WTC11 (cell line): ENCODE results near the gene WAC. TPM values are rescaled to one million over a fixed set of nuclear protein-coding genes. Genes with fewer than 3 reads are reported as not detected.
A peak's percentile ranks its signal among the peaks of the same experiment; 100 is the strongest.

Experiments
- ATAC-seq: fragments of 200-7000 bp; cut with Tn5 transposase; 2 replicates; pipeline ENCODE4 v1.10.0; 2021; ENCODE audit warnings: mild to moderate bottlenecking, moderate library complexity
- CTCF ChIA-PET: fragments of 300-600 bp; sonication (Branson Sonifier 250); formaldehyde crosslinking; loops from one replicate; lab custom pipeline; 2021; ENCODE audit warnings: antibody characterized with exemption; lab: Charles Lee
- POLR2A ChIA-PET: fragments of 350-600 bp; sonication (Branson Sonifier 250); formaldehyde crosslinking; loops from one replicate; lab custom pipeline; 2021; ENCODE audit warnings: antibody characterized with exemption; lab: Charles Lee
- DNase-seq: peaks from one replicate; pipeline ENCODE4 v3.0.0; 2021; ENCODE audit warnings: low spot score
- H3K27ac Mint-ChIP-seq: 2 replicates; pipeline ENCODE4 v1.8.0; 2021; ENCODE audit warnings: mixed read lengths
- H3K27me3 Mint-ChIP-seq: 2 replicates; pipeline ENCODE4 v1.8.0; 2021; ENCODE audit warnings: low read depth, mild to moderate bottlenecking, moderate library complexity, mixed read lengths
- H3K36me3 Mint-ChIP-seq: 2 replicates; pipeline ENCODE4 v1.8.0; 2021; ENCODE audit warnings: mixed read lengths
- H3K4me1 Mint-ChIP-seq: 2 replicates; pipeline ENCODE4 v1.8.0; 2022; ENCODE audit warnings: mixed read lengths
- H3K4me3 Mint-ChIP-seq: 2 replicates; pipeline ENCODE4 v1.8.0; 2021; ENCODE audit warnings: mild to moderate bottlenecking, moderate library complexity, mixed read lengths
- H3K9me3 Mint-ChIP-seq: 2 replicates; pipeline ENCODE4 v1.8.0; 2021; ENCODE audit warnings: mixed read lengths
- ESRRA ChIP-seq: sonication (generic); formaldehyde crosslinking; IDR thresholded peaks from 2 replicates; pipeline ENCODE4 v1.8.1; 2022; ENCODE audit warnings: mild to moderate bottlenecking, missing genetic modification reagents, borderline replicate concordance
- GRHL2 ChIP-seq: fragments of 250-450 bp; sonication (Bioruptor Pico); IDR thresholded peaks from 2 replicates; pipeline ENCODE4 v1.8.0; 2022; ENCODE audit warnings: mild to moderate bottlenecking, moderate library complexity; ENCODE audit not compliant: insufficient replicate concordance, severe bottlenecking
- JUN ChIP-seq: sonication (generic); formaldehyde crosslinking; IDR thresholded peaks from 2 replicates; pipeline ENCODE4 v1.8.0; 2023; ENCODE audit warnings: mild to moderate bottlenecking, missing genetic modification reagents
- NFYB ChIP-seq: sonication (generic); formaldehyde crosslinking; conservative IDR thresholded peaks from 2 replicates; pipeline ENCODE4 v1.8.0; 2022; ENCODE audit warnings: low read depth, missing genetic modification reagents
- NR3C1 ChIP-seq: sonication (generic); formaldehyde crosslinking; conservative IDR thresholded peaks from 2 replicates; pipeline ENCODE4 v1.8.1; 2023; ENCODE audit warnings: low read depth, mild to moderate bottlenecking, missing genetic modification reagents
- TEAD4 ChIP-seq: sonication (generic); formaldehyde crosslinking; IDR thresholded peaks from 2 replicates; pipeline ENCODE4 v1.8.0; 2022; ENCODE audit warnings: mild to moderate bottlenecking, missing genetic modification reagents
- TP53 ChIP-seq: sonication (generic); formaldehyde crosslinking; IDR thresholded peaks from 2 replicates; pipeline ENCODE4 v1.8.1; 2023; ENCODE audit warnings: mild to moderate bottlenecking, missing genetic modification reagents
- ZNF416 ChIP-seq: fragments of 250-450 bp; sonication (Bioruptor Pico); IDR thresholded peaks from 2 replicates; pipeline ENCODE4 v1.9.0; 2021; ENCODE audit warnings: mild to moderate bottlenecking, inconsistent platforms
- total RNA-seq: library from RNA; stranded (reverse); gene quantifications from 3 replicates; pipeline ENCODE4 v1.2.3, GENCODE V29; 2021
- TF ChIP-seq, protein P1 (sequence below): sonication (generic); formaldehyde crosslinking; IDR thresholded peaks from 2 replicates; pipeline ENCODE4 v1.8.1; 2022; ENCODE audit warnings: low read depth, missing genetic modification reagents, borderline replicate concordance
- TF ChIP-seq, protein P2 (sequence below): fragments of 250-450 bp; sonication (Bioruptor Pico); IDR thresholded peaks from 2 replicates; pipeline ENCODE4 v1.9.0; 2021; ENCODE audit warnings: mild to moderate bottlenecking, borderline replicate concordance
- TF ChIP-seq, protein P3 (sequence below): sonication (generic); formaldehyde crosslinking; IDR thresholded peaks from 2 replicates; pipeline ENCODE4 v1.8.1; 2022; ENCODE audit warnings: mild to moderate bottlenecking, moderate library complexity, missing genetic modification reagents
- TF ChIP-seq, protein P4 (sequence below): sonication (generic); formaldehyde crosslinking; conservative IDR thresholded peaks from 2 replicates; pipeline ENCODE4 v1.8.1; 2023; ENCODE audit warnings: mild to moderate bottlenecking, low read depth, missing genetic modification reagents, moderate library complexity

WAC gene
- total RNA-seq, 1 experiment from 2014 or later: 108 TPM

DNA sequence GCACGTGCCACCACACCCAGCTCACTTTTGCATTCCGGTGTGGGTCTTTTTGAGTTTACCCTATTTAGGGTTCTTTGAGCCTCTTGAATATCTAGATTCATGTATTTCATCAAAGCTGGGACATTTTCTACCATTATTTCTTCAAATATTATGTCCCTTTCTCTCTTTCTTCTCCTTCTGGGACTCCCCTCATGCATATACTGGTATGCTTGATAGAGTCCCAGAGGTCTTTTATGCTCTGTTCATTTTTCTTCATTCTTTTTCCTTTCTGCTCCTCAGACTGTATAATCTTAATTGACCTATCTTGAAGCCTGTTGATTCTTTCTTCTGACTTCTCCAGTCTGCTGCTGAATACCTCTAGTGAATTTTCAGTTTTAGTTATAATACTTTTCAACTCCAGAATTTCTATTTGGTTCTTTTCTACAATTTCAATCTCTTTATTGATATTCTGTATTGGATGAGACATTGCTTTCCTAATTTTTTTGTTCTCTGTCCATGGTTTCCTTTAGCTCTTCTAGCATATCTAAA lies 9.1 kb upstream of the WAC start:
- peaks cover 22% of the 10 kb centered on the region for H3K9me3 Mint-ChIP-seq
- ATAC-seq: no peak
- CTCF ChIA-PET: no interaction called here

DNA sequence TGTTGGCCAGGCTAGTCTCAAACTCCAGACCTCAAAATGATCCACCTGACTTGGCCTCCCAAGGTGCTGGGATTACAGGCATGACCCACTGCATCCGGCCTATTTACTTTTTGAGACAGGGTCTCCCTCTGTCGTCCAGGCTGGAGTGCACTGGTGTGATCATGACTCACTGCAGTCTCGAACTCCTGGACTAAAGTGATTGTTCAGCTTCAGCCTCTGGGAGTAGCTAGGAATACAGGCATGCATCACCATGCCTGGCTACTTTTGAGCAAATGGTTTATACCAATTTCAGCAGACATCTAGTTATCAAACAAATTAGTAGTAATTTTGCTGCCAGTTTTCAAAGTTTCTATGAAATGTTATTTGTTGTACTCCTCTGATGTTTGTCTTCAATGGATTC lies 2.2 kb upstream of the WAC start:
- Mint-ChIP-seq H3K4me1 (peaks cover 32% of the 10 kb centered on the region), H3K36me3 (peaks cover 18% of the 10 kb centered on the region), H3K27me3 (no peaks in the 10 kb centered on the region), H3K27ac (no peak overlapping the region), H3K9me3 (no peaks in the 10 kb centered on the region), H3K4me3 (peak overlapping the region; percentile 91; the same call in 1 of the 2 replicates)
- no peak for ATAC-seq
- ChIA-PET CTCF (no interaction called here), POLR2A (no interaction called here)
- DNase-seq: no peak
- TF ChIP-seq TEAD4 (CRISPR knock-in tag) (no peak), TP53 (CRISPR knock-in tag) (no peak)
- TF ChIP-seq, protein P1, sequence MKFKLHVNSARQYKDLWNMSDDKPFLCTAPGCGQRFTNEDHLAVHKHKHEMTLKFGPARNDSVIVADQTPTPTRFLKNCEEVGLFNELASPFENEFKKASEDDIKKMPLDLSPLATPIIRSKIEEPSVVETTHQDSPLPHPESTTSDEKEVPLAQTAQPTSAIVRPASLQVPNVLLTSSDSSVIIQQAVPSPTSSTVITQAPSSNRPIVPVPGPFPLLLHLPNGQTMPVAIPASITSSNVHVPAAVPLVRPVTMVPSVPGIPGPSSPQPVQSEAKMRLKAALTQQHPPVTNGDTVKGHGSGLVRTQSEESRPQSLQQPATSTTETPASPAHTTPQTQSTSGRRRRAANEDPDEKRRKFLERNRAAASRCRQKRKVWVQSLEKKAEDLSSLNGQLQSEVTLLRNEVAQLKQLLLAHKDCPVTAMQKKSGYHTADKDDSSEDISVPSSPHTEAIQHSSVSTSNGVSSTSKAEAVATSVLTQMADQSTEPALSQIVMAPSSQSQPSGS (CRISPR knock-in tag): no peak
- TF ChIP-seq, protein P2, sequence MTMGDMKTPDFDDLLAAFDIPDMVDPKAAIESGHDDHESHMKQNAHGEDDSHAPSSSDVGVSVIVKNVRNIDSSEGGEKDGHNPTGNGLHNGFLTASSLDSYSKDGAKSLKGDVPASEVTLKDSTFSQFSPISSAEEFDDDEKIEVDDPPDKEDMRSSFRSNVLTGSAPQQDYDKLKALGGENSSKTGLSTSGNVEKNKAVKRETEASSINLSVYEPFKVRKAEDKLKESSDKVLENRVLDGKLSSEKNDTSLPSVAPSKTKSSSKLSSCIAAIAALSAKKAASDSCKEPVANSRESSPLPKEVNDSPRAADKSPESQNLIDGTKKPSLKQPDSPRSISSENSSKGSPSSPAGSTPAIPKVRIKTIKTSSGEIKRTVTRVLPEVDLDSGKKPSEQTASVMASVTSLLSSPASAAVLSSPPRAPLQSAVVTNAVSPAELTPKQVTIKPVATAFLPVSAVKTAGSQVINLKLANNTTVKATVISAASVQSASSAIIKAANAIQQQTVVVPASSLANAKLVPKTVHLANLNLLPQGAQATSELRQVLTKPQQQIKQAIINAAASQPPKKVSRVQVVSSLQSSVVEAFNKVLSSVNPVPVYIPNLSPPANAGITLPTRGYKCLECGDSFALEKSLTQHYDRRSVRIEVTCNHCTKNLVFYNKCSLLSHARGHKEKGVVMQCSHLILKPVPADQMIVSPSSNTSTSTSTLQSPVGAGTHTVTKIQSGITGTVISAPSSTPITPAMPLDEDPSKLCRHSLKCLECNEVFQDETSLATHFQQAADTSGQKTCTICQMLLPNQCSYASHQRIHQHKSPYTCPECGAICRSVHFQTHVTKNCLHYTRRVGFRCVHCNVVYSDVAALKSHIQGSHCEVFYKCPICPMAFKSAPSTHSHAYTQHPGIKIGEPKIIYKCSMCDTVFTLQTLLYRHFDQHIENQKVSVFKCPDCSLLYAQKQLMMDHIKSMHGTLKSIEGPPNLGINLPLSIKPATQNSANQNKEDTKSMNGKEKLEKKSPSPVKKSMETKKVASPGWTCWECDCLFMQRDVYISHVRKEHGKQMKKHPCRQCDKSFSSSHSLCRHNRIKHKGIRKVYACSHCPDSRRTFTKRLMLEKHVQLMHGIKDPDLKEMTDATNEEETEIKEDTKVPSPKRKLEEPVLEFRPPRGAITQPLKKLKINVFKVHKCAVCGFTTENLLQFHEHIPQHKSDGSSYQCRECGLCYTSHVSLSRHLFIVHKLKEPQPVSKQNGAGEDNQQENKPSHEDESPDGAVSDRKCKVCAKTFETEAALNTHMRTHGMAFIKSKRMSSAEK (CRISPR knock-in tag): no peak
- TF ChIP-seq, all 79 proteins: peak for 0

More for the DNA sequence above, 9.1 kb upstream of the WAC start:
- H3K27me3 Mint-ChIP-seq: peaks cover 18% of the 10 kb centered on the region
- H3K4me3 Mint-ChIP-seq: no peak overlapping the region
- peaks cover 23% of the 10 kb centered on the region for H3K36me3 Mint-ChIP-seq
- TF ChIP-seq NFYB (CRISPR knock-in tag) (no peak), ESRRA (CRISPR knock-in tag) (no peak), ZNF416 (CRISPR knock-in tag) (no peak), JUN (CRISPR knock-in tag) (no peak), GRHL2 (CRISPR knock-in tag) (no peak), NR3C1 (CRISPR knock-in tag) (no peak)
- TF ChIP-seq, protein P2 (CRISPR knock-in tag): no peak
- TF ChIP-seq, protein P3, sequence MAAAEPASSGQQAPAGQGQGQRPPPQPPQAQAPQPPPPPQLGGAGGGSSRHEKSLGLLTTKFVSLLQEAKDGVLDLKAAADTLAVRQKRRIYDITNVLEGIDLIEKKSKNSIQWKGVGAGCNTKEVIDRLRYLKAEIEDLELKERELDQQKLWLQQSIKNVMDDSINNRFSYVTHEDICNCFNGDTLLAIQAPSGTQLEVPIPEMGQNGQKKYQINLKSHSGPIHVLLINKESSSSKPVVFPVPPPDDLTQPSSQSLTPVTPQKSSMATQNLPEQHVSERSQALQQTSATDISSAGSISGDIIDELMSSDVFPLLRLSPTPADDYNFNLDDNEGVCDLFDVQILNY: no peak
- TF ChIP-seq, protein P4, sequence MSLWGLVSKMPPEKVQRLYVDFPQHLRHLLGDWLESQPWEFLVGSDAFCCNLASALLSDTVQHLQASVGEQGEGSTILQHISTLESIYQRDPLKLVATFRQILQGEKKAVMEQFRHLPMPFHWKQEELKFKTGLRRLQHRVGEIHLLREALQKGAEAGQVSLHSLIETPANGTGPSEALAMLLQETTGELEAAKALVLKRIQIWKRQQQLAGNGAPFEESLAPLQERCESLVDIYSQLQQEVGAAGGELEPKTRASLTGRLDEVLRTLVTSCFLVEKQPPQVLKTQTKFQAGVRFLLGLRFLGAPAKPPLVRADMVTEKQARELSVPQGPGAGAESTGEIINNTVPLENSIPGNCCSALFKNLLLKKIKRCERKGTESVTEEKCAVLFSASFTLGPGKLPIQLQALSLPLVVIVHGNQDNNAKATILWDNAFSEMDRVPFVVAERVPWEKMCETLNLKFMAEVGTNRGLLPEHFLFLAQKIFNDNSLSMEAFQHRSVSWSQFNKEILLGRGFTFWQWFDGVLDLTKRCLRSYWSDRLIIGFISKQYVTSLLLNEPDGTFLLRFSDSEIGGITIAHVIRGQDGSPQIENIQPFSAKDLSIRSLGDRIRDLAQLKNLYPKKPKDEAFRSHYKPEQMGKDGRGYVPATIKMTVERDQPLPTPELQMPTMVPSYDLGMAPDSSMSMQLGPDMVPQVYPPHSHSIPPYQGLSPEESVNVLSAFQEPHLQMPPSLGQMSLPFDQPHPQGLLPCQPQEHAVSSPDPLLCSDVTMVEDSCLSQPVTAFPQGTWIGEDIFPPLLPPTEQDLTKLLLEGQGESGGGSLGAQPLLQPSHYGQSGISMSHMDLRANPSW (CRISPR knock-in tag): no peak
- H3K27ac Mint-ChIP-seq: no peak overlapping the region
- no peaks in the 10 kb centered on the region for H3K4me1 Mint-ChIP-seq
- POLR2A ChIA-PET: interaction anchor here (0.6 kb wide), 1 partner anchor 1364 kb away, joined by 5 read pairs; no protein-coding TSS in a partner anchor
- no peak for DNase-seq
